Liver (tissue), 9 donors: ENCODE data around the gene C20orf202. TPM values are rescaled to one million over a fixed set of nuclear protein-coding genes. Genes with fewer than 3 reads are reported as not detected.

Source experiments
- DNase-seq: peaks from one replicate; pipeline ENCODE4 v3.0.0-alpha.2; 2017; ENCODE audit warnings: low spot score
- H3K27ac ChIP-seq, 2 donors: one replicate each; pipeline ENCODE4 v1.7.0; 2013; ENCODE audit warnings: inconsistent platforms in 2 of 2, low read length in 2 of 2, control low read depth in 1 of 2, low read depth in 1 of 2, mild to moderate bottlenecking in 1 of 2
- H3K27me3 ChIP-seq, 4 donors: one replicate each; pipeline versions ENCODE4 v1.6.1 to v1.7.0; 2013; ENCODE audit warnings: low read length in 3 of 4, inconsistent platforms in 1 of 4, mild to moderate bottlenecking in 1 of 4, moderate library complexity in 1 of 4; ENCODE audit not compliant: control insufficient read depth in 4 of 4, insufficient read depth in 4 of 4
- H3K36me3 ChIP-seq, 4 donors: one replicate each; pipeline versions ENCODE4 v1.6.1 to v1.7.0; 2013; ENCODE audit warnings: low read length in 3 of 4, mild to moderate bottlenecking in 3 of 4, low read depth in 1 of 4, moderate library complexity in 1 of 4; ENCODE audit not compliant: control insufficient read depth in 4 of 4, insufficient read depth in 3 of 4
- H3K4me1 ChIP-seq, 4 donors: one replicate each; pipeline versions ENCODE4 v1.6.1 to v1.7.0; 2013; ENCODE audit warnings: low read length in 3 of 4, mild to moderate bottlenecking in 3 of 4, moderate library complexity in 1 of 4; ENCODE audit not compliant: control insufficient read depth in 4 of 4, insufficient read depth in 4 of 4
- H3K4me3 ChIP-seq, 3 donors: one replicate each; pipeline versions ENCODE4 v1.6.1 to v1.7.0; 2013; ENCODE audit warnings: low read length in 3 of 3, control low read depth in 1 of 3, low read depth in 1 of 3, mild to moderate bottlenecking in 1 of 3
- H3K9ac ChIP-seq, 2 donors: one replicate each; pipeline ENCODE4 v1.7.0; 2013; ENCODE audit warnings: low read length in 2 of 2, mild to moderate bottlenecking in 2 of 2, moderate library complexity in 2 of 2, control low read depth in 1 of 2, low read depth in 1 of 2
- H3K9me3 ChIP-seq, 4 donors: one replicate each; pipeline versions ENCODE4 v1.6.1 to v1.7.0; 2013; ENCODE audit warnings: low read length in 3 of 4; ENCODE audit not compliant: control insufficient read depth in 4 of 4
- EGR1 ChIP-seq, 2 donors: IDR thresholded peaks; 2 replicates each; pipeline ENCODE4 v1.6.1; 2016 to 2018; ENCODE audit warnings: antibody characterized with exemption in 2 of 2, low read depth in 2 of 2
- FOXA1 ChIP-seq: IDR thresholded peaks from 2 replicates; pipeline ENCODE4 v1.6.1; 2016; ENCODE audit warnings: antibody characterized with exemption
- FOXA2 ChIP-seq: IDR thresholded peaks from 2 replicates; pipeline ENCODE4 v1.6.1; 2016; ENCODE audit warnings: antibody characterized with exemption
- GABPA ChIP-seq, 2 donors: IDR thresholded peaks in 1 of 2; conservative IDR thresholded peaks in 1 of 2; 2 replicates each; pipeline ENCODE4 v1.6.1; 2016; ENCODE audit warnings: antibody characterized with exemption in 2 of 2, mild to moderate bottlenecking in 1 of 2, moderate library complexity in 1 of 2
- HNF4A ChIP-seq, 2 donors: conservative IDR thresholded peaks; 2 replicates each; pipeline ENCODE4 v1.6.1; 2016; ENCODE audit warnings: antibody characterized with exemption in 2 of 2, mild to moderate bottlenecking in 2 of 2
- HNF4G ChIP-seq: IDR thresholded peaks from 2 replicates; pipeline ENCODE4 v1.6.1; 2016; ENCODE audit warnings: antibody characterized with exemption
- NR2F2 ChIP-seq: IDR thresholded peaks from 2 replicates; pipeline ENCODE4 v1.6.1; 2016; ENCODE audit warnings: antibody characterized with exemption
- RAD21 ChIP-seq, 2 donors: IDR thresholded peaks; 2 replicates each; pipeline ENCODE4 v1.6.1; 2016; ENCODE audit warnings: antibody characterized with exemption in 2 of 2, mild to moderate bottlenecking in 2 of 2
- RXRA ChIP-seq, 2 donors: IDR thresholded peaks; 2 replicates each; pipeline ENCODE4 v1.6.1; 2017 to 2018; ENCODE audit warnings: antibody characterized with exemption in 2 of 2, mild to moderate bottlenecking in 1 of 2
- SP1 ChIP-seq: IDR thresholded peaks from 2 replicates; pipeline ENCODE4 v1.6.1; 2018; ENCODE audit warnings: antibody characterized with exemption, mild to moderate bottlenecking
- TAF1 ChIP-seq: conservative IDR thresholded peaks from 2 replicates; pipeline ENCODE4 v1.6.1; 2016; ENCODE audit warnings: antibody characterized with exemption, mild to moderate bottlenecking
- WGBS: extraction: QIAGEN DNeasy Blood & Tissue Kit; methylation state at CpG from one replicate; pipeline ENCODE4 v1.1.7; 2013; 5-methylcytosine and 5-hydroxymethylcytosine counted together
- polyA plus RNA-seq, 2 donors: library from polyadenylated mRNA; stranded (reverse) in 1 of 2; unstranded in 1 of 2; fragments of 200-250 nt in 1 of 2; fragments of >200 nt in 1 of 2; fragmentation: Nextera tagmentation in 1 of 2; extraction: Ambion mirVana in 1 of 2; gene quantifications; one replicate each; pipeline versions ENCODE4 v1.2.1 to v1.2.3, GENCODE V29; 2013 to 2015
- total RNA-seq, 2 donors: library from RNA; depleted of rRNA; stranded (reverse); fragments of >200 nt; gene quantifications; one replicate each; pipeline ENCODE4 v1.2.3, GENCODE V29; 2014
- TF ChIP-seq, protein P1 (sequence below): fragments of 150-350 bp; IDR thresholded peaks from 2 replicates; pipeline ENCODE4 v1.5.1; 2017; ENCODE audit warnings: improper control_type of control experiment, low read depth, low read length; ENCODE audit not compliant: missing input control
- TF ChIP-seq, protein P2 (sequence below): IDR thresholded peaks from 2 replicates; pipeline ENCODE4 v1.6.1; 2016; ENCODE audit warnings: antibody characterized with exemption, mild to moderate bottlenecking
- TF ChIP-seq, protein P3 (sequence below): IDR thresholded peaks from 2 replicates; pipeline ENCODE4 v1.6.1; 2016; ENCODE audit warnings: antibody characterized with exemption
- TF ChIP-seq, protein P4 (sequence below): IDR thresholded peaks from 2 replicates; pipeline ENCODE4 v1.6.1; 2016; ENCODE audit warnings: antibody characterized with exemption
- TF ChIP-seq, protein P5 (sequence below): IDR thresholded peaks from 2 replicates; pipeline ENCODE4 v1.6.1; 2016; ENCODE audit warnings: antibody characterized with exemption
- donor health status: healthy.
- donor health status: healthy.
- donor health status: healthy.
- donor health status: healthy.
- donor health status: healthy.

Gene C20orf202
- total and polyA plus RNA-seq, 4 donors: 0.07 to 0.42 (median 0.12) TPM

DNA sequence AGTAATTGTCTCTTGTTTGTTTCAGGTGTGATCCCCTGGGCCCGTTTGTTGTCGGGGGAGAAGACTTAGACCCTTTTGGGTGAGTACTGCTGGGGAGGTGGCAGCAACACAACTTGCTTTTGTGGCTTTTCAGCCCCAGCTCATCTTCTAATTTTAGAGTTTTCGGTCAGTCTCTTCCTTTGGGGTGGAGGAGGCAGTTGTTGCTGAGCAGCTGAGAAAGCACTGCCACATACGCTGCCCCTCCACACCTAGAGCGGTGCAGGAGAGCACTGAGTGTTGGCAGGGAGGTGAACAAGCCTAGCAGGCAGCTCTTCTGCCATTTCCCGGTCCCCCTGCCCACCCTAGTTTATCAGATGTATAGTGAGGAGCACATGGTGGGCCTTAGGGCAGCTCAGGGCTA lies 40.1 kb upstream of the C20orf202 start:
- WGBS: 94% methylated on average over 6 of the region's 6 CpGs
- H3K27me3 ChIP-seq: no peaks in the 10 kb centered on the region
- peak; percentile 12 for DNase-seq
- no peak overlapping the region for H3K9ac ChIP-seq
- no peaks in the 10 kb centered on the region for H3K9me3 ChIP-seq
- H3K27ac ChIP-seq: no peak overlapping the region
- H3K4me1 ChIP-seq: no peaks in the 10 kb centered on the region
- no peak overlapping the region for H3K4me3 ChIP-seq
- peaks cover 9 to 76% (median 64%) of the 10 kb centered on the region in 4 donors for H3K36me3 ChIP-seq
- TF ChIP-seq, protein P1, sequence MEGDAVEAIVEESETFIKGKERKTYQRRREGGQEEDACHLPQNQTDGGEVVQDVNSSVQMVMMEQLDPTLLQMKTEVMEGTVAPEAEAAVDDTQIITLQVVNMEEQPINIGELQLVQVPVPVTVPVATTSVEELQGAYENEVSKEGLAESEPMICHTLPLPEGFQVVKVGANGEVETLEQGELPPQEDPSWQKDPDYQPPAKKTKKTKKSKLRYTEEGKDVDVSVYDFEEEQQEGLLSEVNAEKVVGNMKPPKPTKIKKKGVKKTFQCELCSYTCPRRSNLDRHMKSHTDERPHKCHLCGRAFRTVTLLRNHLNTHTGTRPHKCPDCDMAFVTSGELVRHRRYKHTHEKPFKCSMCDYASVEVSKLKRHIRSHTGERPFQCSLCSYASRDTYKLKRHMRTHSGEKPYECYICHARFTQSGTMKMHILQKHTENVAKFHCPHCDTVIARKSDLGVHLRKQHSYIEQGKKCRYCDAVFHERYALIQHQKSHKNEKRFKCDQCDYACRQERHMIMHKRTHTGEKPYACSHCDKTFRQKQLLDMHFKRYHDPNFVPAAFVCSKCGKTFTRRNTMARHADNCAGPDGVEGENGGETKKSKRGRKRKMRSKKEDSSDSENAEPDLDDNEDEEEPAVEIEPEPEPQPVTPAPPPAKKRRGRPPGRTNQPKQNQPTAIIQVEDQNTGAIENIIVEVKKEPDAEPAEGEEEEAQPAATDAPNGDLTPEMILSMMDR: no peak
- TF ChIP-seq, protein P2, sequence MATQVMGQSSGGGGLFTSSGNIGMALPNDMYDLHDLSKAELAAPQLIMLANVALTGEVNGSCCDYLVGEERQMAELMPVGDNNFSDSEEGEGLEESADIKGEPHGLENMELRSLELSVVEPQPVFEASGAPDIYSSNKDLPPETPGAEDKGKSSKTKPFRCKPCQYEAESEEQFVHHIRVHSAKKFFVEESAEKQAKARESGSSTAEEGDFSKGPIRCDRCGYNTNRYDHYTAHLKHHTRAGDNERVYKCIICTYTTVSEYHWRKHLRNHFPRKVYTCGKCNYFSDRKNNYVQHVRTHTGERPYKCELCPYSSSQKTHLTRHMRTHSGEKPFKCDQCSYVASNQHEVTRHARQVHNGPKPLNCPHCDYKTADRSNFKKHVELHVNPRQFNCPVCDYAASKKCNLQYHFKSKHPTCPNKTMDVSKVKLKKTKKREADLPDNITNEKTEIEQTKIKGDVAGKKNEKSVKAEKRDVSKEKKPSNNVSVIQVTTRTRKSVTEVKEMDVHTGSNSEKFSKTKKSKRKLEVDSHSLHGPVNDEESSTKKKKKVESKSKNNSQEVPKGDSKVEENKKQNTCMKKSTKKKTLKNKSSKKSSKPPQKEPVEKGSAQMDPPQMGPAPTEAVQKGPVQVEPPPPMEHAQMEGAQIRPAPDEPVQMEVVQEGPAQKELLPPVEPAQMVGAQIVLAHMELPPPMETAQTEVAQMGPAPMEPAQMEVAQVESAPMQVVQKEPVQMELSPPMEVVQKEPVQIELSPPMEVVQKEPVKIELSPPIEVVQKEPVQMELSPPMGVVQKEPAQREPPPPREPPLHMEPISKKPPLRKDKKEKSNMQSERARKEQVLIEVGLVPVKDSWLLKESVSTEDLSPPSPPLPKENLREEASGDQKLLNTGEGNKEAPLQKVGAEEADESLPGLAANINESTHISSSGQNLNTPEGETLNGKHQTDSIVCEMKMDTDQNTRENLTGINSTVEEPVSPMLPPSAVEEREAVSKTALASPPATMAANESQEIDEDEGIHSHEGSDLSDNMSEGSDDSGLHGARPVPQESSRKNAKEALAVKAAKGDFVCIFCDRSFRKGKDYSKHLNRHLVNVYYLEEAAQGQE: no peak
- TF ChIP-seq EGR1 (IDR thresholded peaks at IDR 0.05; ENCODE audit: low read depth in 2 of 2) (no peak), GABPA (IDR thresholded peaks at IDR 0.05 in 1 of 2, conservative IDR thresholded peaks at IDR 0.05 in 1 of 2) (no peak), FOXA2 (no peak), FOXA1 (no peak), NR2F2 (no peak), RXRA (IDR thresholded peaks at IDR 0.05) (no peak)
- TF ChIP-seq, protein P3, sequence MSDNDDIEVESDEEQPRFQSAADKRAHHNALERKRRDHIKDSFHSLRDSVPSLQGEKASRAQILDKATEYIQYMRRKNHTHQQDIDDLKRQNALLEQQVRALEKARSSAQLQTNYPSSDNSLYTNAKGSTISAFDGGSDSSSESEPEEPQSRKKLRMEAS: no peak
- TF ChIP-seq, protein P4, sequence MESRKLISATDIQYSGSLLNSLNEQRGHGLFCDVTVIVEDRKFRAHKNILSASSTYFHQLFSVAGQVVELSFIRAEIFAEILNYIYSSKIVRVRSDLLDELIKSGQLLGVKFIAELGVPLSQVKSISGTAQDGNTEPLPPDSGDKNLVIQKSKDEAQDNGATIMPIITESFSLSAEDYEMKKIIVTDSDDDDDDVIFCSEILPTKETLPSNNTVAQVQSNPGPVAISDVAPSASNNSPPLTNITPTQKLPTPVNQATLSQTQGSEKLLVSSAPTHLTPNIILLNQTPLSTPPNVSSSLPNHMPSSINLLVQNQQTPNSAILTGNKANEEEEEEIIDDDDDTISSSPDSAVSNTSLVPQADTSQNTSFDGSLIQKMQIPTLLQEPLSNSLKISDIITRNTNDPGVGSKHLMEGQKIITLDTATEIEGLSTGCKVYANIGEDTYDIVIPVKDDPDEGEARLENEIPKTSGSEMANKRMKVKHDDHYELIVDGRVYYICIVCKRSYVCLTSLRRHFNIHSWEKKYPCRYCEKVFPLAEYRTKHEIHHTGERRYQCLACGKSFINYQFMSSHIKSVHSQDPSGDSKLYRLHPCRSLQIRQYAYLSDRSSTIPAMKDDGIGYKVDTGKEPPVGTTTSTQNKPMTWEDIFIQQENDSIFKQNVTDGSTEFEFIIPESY: no peak

DNA sequence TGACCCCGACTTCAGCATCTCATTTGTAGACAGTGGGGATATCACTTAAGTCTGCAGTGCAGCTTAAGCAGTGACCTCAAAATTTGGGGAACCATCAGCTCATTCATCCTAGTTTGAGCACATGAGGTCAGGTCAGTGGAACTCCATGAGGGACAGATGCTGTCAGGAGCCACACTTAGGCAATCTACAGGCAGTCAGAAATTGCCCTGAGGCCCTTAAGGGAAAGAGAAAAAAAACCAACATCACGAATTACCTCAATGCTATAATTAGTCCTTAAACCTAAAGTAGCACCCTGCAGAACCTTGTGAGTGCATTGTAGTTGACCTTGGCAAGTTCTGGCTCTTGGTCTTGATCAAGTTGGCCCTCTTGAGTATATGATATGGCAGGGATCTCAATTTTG lies 39.6 kb upstream of the C20orf202 start:
- no peaks in the 10 kb centered on the region for H3K9me3 ChIP-seq
- no peak overlapping the region for H3K9ac ChIP-seq
- peaks cover 8 to 82% (median 65%) of the 10 kb centered on the region in 4 donors for H3K36me3 ChIP-seq
- no peaks in the 10 kb centered on the region for H3K27me3 ChIP-seq
- no peaks in the 10 kb centered on the region for H3K4me1 ChIP-seq
- TF ChIP-seq, protein P5, sequence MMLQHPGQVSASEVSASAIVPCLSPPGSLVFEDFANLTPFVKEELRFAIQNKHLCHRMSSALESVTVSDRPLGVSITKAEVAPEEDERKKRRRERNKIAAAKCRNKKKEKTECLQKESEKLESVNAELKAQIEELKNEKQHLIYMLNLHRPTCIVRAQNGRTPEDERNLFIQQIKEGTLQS: no peak
- TF ChIP-seq SP1 (no peak), HNF4A (conservative IDR thresholded peaks at IDR 0.05) (no peak), EGR1 (IDR thresholded peaks at IDR 0.05; ENCODE audit: low read depth in 2 of 2) (no peak), FOXA2 (no peak), RAD21 (IDR thresholded peaks at IDR 0.05) (no peak), HNF4G (no peak), TAF1 (no peak), FOXA1 (no peak), RXRA (IDR thresholded peaks at IDR 0.05) (no peak), NR2F2 (no peak), GABPA (IDR thresholded peaks at IDR 0.05 in 1 of 2, conservative IDR thresholded peaks at IDR 0.05 in 1 of 2) (no peak)
- TF ChIP-seq, protein P2: no peak
- TF ChIP-seq, protein P3: no peak
- TF ChIP-seq, protein P1: no peak
- 89% methylated on average over 2 of the region's 2 CpGs for WGBS
- H3K27ac ChIP-seq: no peak overlapping the region
- no peak overlapping the region for H3K4me3 ChIP-seq
- DNase-seq: no peak
